Non-pigmented ciliary epithelial cell (primary cell): ENCODE measurements around the gene SURF2.
"Not testable (repeated sequence)": the region's sequence is repeated elsewhere in the genome, so short reads cannot be mapped to it uniquely, and the experiment has no call there.

Experiments
- DNase-seq: peaks from one replicate; pipeline ENCODE4 v3.0.0-alpha.2; 2010; ENCODE audit warnings: low read depth

Gene SURF2

GRCh38 chr9:133377280-133377679 lies 20.9 kb downstream of the SURF2 start:
- not testable (repeated sequence) for DNase-seq

GRCh38 chr9:133377721-133378216 lies 21.4 kb downstream of the SURF2 start:
- DNase-seq: no peak

- no peak for DNase-seq
Measured at GRCh38 chr9:133378408-133378962, 22.1 kb downstream of the SURF2 start.

GRCh38 chr9:133379153-133380086 lies 23.1 kb downstream of the SURF2 start:
- no peak for DNase-seq

GRCh38 chr9:133380734-133381133 lies 24.4 kb downstream of the SURF2 start:
- no peak for DNase-seq

- DNase-seq: no peak
Measured at GRCh38 chr9:133382507-133383141, 26.3 kb downstream of the SURF2 start.

GRCh38 chr9:133383438-133383837 lies 27.1 kb downstream of the SURF2 start:
- no peak for DNase-seq

GRCh38 chr9:133384736-133385321 lies 28.5 kb downstream of the SURF2 start:
- no peak for DNase-seq

- no peak for DNase-seq
Measured at GRCh38 chr9:133385452-133385851, 29.1 kb downstream of the SURF2 start.

GRCh38 chr9:133386338-133386737 lies 30.0 kb downstream of the SURF2 start:
- DNase-seq: no peak

GRCh38 chr9:133387680-133388079 lies 31.3 kb downstream of the SURF2 start:
- no peak for DNase-seq

- no peak for DNase-seq
Measured at GRCh38 chr9:133389025-133389557, 32.7 kb downstream of the SURF2 start.

- DNase-seq: no peak
Measured at GRCh38 chr9:133389562-133389961, 33.2 kb downstream of the SURF2 start.

- DNase-seq: no peak
Measured at GRCh38 chr9:133390713-133391112, 34.4 kb downstream of the SURF2 start.

- DNase-seq: not testable (repeated sequence)
Measured at GRCh38 chr9:133391449-133391848, 35.1 kb downstream of the SURF2 start.

GRCh38 chr9:133392308-133392707 lies 36.0 kb downstream of the SURF2 start:
- not testable (repeated sequence) for DNase-seq

- no peak for DNase-seq
Measured at GRCh38 chr9:133393399-133393798, 37.0 kb downstream of the SURF2 start.

GRCh38 chr9:133394687-133395271 lies 38.4 kb downstream of the SURF2 start:
- DNase-seq: no peak

- no peak for DNase-seq
Measured at GRCh38 chr9:133396952-133397351, 40.6 kb downstream of the SURF2 start.

GRCh38 chr9:133397370-133397769 lies 41.0 kb downstream of the SURF2 start:
- no peak for DNase-seq

GRCh38 chr9:133397895-133398294 lies 41.5 kb downstream of the SURF2 start:
- DNase-seq: no peak

GRCh38 chr9:133400292-133400691 lies 43.9 kb downstream of the SURF2 start:
- no peak for DNase-seq
